ENCODE measurements around the gene TNFRSF6B.

The TNFRSF6B gene

GRCh38 chr20:63664143-63664851 is 32.2 kb upstream of the TNFRSF6B start:
- Histone ChIP-seq H3K79me2 (ENCODE audit: insufficient read depth, low read length) (peaks cover 18% of the 10 kb centered on the region; the same call in 1 of the 2 replicates), H3K9me2 (replicated peaks; ENCODE audit: low read depth, low read length) (no peaks in the 10 kb centered on the region), H3K9ac (ENCODE audit: low read depth, low read length, poor library complexity, severe bottlenecking) (no peak overlapping the region), H3K4me2 (ENCODE audit: low read depth, low read length, poor library complexity, severe bottlenecking) (no peak overlapping the region), H3K4me3 (ENCODE audit: low read length, poor library complexity, severe bottlenecking) (no peak overlapping the region), H3K9me3 (ENCODE audit: insufficient read depth, low read depth, low read length) (no peaks in the 10 kb centered on the region), H4K20me1 (ENCODE audit: insufficient read depth, low read length, poor library complexity, severe bottlenecking) (peaks cover 2% of the 10 kb centered on the region), H3F3A (ENCODE audit: low read depth) (no peaks in the 10 kb centered on the region), H3K27me3 (ENCODE audit: insufficient read depth, low read length, poor library complexity, severe bottlenecking) (no peaks in the 10 kb centered on the region), H3K36me3 (ENCODE audit: insufficient read depth, low read length) (peaks cover 26% of the 10 kb centered on the region; the same call in 1 of the 2 replicates), H2AFZ (ENCODE audit: low read length) (no peak overlapping the region), H3K4me1 (ENCODE audit: insufficient read depth, low read length, poor library complexity, severe bottlenecking) (peaks cover 4% of the 10 kb centered on the region)
- TF ChIP-seq EZH2phosphoT487 (IDR thresholded peaks at IDR 0.05; ENCODE audit: borderline replicate concordance) = no peak
- TF ChIP-seq CTCF (conservative IDR thresholded peaks at IDR 0.05; ENCODE audit: low read length) = no peak

- Histone ChIP-seq H3K4me3 (ENCODE audit: low read length, poor library complexity, severe bottlenecking) (no peak overlapping the region), H3K4me2 (ENCODE audit: low read depth, low read length, poor library complexity, severe bottlenecking) (no peak overlapping the region), H4K20me1 (ENCODE audit: insufficient read depth, low read length, poor library complexity, severe bottlenecking) (no peaks in the 10 kb centered on the region), H3K27me3 (ENCODE audit: insufficient read depth, low read length, poor library complexity, severe bottlenecking) (no peaks in the 10 kb centered on the region), H3K79me2 (ENCODE audit: insufficient read depth, low read length) (peaks cover 12% of the 10 kb centered on the region; the same call in 1 of the 2 replicates), H3K9me2 (replicated peaks; ENCODE audit: low read depth, low read length) (no peaks in the 10 kb centered on the region), H3K36me3 (ENCODE audit: insufficient read depth, low read length) (peaks cover 26% of the 10 kb centered on the region; the same call in 1 of the 2 replicates), H3K9me3 (ENCODE audit: insufficient read depth, low read depth, low read length) (no peaks in the 10 kb centered on the region), H3F3A (ENCODE audit: low read depth) (no peaks in the 10 kb centered on the region), H2AFZ (ENCODE audit: low read length) (no peak overlapping the region), H3K4me1 (ENCODE audit: insufficient read depth, low read length, poor library complexity, severe bottlenecking) (no peaks in the 10 kb centered on the region), H3K9ac (ENCODE audit: low read depth, low read length, poor library complexity, severe bottlenecking) (no peak overlapping the region)
- no peak for TF ChIP-seq EZH2phosphoT487 (IDR thresholded peaks at IDR 0.05; ENCODE audit: borderline replicate concordance)
- no peak for TF ChIP-seq CTCF (conservative IDR thresholded peaks at IDR 0.05; ENCODE audit: low read length)
These were observed 31.4 kb upstream of the TNFRSF6B start for GRCh38 chr20:63664861-63665594.

- no peaks in the 10 kb centered on the region for H3K9me3 ChIP-seq (ENCODE audit: insufficient read depth, low read depth, low read length)
- no peaks in the 10 kb centered on the region for H4K20me1 ChIP-seq (ENCODE audit: insufficient read depth, low read length, poor library complexity, severe bottlenecking)
- H3K36me3 ChIP-seq (ENCODE audit: insufficient read depth, low read length) = peaks cover 26% of the 10 kb centered on the region; the same call in 1 of the 2 replicates
These were observed 30.7 kb upstream of the TNFRSF6B start for GRCh38 chr20:63665708-63666107.

More at GRCh38 chr20:63665708-63666107, 30.7 kb upstream of the TNFRSF6B start:
- H3K9ac ChIP-seq (ENCODE audit: low read depth, low read length, poor library complexity, severe bottlenecking) = no peak overlapping the region
- no peaks in the 10 kb centered on the region for H3K4me1 ChIP-seq (ENCODE audit: insufficient read depth, low read length, poor library complexity, severe bottlenecking)
- no peaks in the 10 kb centered on the region for H3F3A ChIP-seq (ENCODE audit: low read depth)
- H3K79me2 ChIP-seq (ENCODE audit: insufficient read depth, low read length) = peaks cover 12% of the 10 kb centered on the region; the same call in 1 of the 2 replicates
- no peak overlapping the region for H3K4me2 ChIP-seq (ENCODE audit: low read depth, low read length, poor library complexity, severe bottlenecking)
- no peak overlapping the region for H3K4me3 ChIP-seq (ENCODE audit: low read length, poor library complexity, severe bottlenecking)
- no peaks in the 10 kb centered on the region for H3K9me2 ChIP-seq (replicated peaks; ENCODE audit: low read depth, low read length)
- no peak for TF ChIP-seq CTCF (conservative IDR thresholded peaks at IDR 0.05; ENCODE audit: low read length)
- TF ChIP-seq EZH2phosphoT487 (IDR thresholded peaks at IDR 0.05; ENCODE audit: borderline replicate concordance) = no peak
- H3K27me3 ChIP-seq (ENCODE audit: insufficient read depth, low read length, poor library complexity, severe bottlenecking) = no peaks in the 10 kb centered on the region
- H2AFZ ChIP-seq (ENCODE audit: low read length) = no peak overlapping the region

Measured in Loucy (cell line).